NCI-H1092 (cell line): ENCODE data around the gene CACNA2D1.
"Not testable (repeated sequence)": the region's sequence is repeated elsewhere in the genome, so short reads cannot be mapped to it uniquely, and the experiment has no call there.

ENCODE experiments used
- DNase-seq: peaks from one replicate; lab custom pipeline; 2025; lab: John Stamatoyannopoulos, UW

Gene CACNA2D1

DNA sequence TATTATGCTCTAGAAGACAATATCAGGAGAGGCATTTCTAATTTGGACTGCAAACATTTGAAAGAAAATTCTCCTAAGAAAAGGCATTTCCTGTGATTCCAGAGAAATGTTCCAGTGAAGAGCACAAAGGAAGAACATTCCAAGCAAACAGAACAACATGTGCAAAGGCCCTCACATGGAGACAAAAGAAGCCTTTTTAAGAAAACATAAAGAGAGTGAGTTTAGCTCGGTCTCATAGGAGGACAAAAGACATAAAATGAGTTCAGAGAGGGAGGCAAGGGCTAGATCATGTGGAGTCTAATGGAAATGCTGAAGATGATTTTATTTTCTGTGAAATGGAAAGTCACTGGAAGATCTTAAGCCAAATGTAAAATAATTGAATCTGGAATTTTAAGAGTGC, 404.0 kb downstream of the CACNA2D1 start:
- DNase-seq: no peak

DNA sequence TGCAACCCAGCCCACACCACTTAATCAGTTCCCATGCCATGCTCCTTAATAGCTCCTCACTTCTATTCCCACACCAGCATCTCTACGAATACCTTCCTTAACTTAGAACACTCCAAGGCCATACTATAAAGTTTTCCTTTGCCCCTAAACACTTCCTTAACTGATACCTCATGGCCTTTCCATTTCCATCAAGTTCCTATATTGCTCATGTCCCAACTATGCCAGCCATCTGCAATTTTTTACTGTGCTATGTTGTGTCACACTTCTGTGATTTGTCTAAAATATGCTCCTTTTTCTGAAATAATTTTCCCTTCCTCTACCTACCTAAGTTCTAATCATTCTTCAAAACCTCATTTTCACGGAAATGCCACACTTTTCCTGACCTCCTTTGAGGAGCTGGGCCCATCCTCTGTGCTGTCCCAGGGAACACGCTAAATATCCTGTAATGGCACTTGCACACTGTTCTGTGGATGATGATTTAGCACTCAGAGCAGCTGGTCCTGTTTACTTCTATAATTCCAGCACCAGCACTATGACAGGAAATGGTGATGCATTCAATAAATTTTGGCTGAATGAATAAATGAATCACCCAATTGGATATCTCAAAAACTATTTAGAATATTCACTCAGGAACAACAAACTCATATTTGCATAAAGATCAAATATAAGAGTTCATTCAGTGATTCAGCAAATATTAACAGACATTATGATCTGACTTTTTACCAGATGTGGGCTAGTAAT, 407.3 kb downstream of the CACNA2D1 start:
- DNase-seq: no peak

DNA sequence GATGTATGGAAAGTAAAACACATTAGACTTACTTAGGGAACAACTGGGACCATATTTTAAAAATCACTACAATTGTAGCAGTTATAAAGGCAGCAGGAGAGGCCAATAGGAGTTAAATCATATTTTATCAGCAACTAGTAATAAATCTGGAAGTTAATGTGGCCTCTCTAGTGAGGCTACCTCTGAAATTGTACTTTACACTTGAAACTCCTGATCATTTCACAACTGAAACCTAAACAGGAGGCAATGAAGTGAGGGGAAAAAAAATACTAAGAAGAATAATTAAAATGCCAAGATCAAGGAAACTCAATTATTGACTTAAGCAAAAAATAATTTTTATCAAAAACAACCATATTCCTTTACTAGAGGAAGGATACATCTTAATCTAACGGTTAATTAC, 408.1 kb downstream of the CACNA2D1 start:
- DNase-seq: no peak

DNA sequence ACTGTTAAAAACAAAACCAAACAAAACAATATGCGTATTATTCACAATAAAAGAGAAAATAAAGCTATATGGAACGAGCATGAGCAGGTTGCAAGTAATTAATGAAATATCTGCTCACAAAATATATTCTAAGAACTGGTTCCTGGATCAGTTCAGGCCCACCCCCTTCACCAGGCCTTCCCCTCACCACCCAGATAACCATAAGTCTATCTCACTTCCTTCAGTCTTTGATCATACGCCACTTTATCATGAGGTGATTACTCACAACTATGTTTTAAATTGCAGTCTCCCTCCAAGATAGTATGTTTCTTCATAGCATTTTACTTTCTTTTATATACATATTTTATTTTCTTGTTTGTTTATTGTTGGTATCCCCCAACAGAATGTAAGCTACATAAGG, 410.7 kb downstream of the CACNA2D1 start:
- no peak for DNase-seq

DNA sequence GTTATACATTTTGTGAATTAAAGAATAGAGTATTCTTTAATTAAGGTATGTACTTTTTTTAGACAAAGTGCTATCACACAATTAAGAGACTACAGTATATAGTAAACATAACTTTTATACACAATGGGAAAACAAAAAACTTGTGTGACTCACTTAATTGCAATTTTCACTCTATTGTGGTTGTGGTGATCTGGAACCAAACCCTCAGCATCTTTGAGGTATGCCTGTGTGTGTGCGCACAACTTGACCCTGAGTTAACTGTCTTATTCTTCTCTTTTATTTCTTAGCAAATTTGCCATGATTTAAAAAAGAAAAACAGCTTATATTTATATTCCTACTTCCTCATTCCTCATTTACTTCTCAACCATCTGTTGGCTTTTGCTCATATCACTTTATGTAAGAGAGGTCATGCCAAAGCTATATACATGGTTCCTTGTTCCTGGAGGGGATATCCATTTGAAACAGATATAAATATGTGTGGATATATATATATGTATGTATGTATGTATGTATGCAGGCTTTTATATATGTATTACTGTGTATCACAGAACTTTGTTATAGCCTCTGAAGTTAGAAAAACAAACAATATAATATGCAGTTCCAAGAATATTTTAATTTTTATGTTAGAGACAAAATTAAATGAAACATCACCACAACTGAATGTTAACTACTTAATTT, 414.2 kb downstream of the CACNA2D1 start:
- DNase-seq: no peak

DNA sequence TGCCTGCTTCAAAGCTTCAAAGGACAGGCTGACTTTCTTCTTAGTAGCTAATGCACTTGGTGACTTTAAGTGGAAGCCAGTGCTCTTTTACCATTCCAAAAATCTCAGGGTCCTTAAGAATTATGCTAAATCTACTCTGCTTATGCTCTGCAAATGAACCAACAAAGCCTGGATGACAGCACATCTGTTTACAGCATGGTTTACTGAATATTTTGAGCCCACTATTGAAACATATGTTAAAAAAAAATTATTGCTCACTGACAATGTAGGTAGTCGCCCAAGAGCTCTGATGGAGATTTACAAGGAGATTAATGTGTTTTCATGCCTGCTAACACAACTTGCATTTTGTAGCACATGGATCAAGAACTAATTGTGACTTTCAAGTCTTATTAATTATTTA, 415.5 kb downstream of the CACNA2D1 start:
- no peak for DNase-seq

DNA sequence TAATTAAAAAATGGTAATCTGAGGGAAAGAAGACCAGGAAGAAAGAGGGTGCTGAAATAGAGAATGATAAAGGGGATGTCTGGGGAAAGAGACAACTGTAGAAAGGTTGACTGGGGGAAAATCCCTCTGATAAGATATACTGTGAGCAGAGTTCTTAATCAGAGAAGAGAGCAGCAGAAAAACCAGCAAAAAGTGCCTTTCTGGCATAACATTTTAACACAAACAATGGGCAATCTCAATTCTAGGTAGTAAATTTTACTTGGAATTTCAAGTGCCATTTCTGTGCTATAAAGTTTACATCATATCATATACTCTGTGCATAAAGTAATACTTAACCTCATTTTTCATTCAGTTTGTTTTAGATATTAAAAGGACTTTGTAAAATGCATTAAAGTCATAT, 421.9 kb downstream of the CACNA2D1 start:
- no peak for DNase-seq

DNA sequence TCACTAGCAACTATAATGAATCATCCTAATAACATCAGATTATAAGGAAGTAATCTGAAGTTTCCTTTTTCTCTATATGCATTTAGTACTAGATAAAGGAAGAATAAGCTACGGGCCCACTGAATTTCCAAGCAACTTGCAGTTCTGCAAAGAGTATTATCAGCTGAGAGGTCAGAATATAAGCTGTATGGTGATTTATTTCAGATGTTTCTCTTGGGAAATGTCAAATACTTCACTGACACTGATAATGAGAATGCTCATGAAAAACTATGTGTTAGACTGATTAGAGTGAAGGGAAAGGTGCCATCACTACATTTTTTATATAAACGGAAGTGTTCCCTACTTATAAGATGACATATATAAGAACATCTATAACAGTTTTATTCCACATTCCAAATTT, 422.5 kb downstream of the CACNA2D1 start:
- DNase-seq: no peak

DNA sequence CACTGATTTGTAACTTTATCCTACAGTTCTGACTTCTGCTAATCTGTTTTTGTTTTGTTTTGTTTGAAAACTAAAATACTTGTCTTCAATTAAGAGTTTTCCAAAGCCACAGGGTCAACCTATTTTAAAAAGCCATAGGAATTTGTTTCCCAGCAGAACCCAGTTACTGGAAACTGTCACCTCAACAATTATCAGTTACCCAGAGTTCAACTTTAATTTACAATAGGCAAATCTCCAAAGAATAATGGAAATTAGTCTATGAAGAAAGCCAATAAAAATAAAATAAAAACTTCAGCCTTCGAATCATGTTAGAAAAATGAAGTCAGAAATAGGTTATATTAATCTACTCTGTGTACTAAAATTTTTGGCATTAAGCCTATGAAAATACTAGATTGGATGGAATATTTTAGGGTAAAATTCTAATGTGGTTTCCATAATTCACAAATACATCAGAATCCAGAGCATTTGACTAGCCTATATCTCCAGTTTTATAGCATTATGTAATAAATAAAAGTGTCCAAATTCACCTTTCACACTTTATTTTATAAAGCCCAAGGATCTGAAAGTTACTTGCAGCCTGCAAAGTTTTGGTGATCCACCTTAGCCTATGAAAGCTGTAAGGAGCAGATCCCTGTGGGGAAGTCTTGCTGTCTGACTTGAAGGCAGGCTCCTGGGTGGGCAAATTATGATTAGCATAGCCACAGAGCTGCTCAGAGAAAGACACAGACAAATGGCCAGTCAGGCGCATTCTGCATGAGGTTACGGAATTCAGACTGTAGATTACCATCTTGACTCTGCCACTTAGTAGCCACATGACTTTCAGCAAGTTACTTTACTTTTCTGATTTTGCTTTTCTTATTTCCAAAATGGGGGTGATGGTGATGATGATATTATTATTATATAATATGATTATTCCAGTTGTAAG, 423.8 kb downstream of the CACNA2D1 start:
- DNase-seq: no peak

DNA sequence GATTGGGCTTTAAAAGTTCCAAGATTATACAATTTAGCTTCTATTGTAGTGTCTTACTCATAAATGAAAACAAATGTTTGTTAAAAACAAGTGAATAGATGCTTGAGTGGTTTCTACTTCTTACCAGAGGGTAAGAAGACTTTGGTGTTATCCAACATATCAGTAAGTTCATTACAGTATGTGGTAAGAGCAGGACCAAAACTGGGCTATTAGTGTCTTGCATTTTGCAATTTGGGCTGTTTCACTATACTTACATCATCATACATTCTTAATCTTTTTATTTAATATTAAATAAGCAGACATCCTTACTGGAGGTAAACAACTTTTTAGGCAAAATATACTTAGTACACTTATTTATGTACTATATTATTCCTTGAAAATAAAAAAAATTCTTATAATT, 425.4 kb downstream of the CACNA2D1 start:
- DNase-seq: no peak

DNA sequence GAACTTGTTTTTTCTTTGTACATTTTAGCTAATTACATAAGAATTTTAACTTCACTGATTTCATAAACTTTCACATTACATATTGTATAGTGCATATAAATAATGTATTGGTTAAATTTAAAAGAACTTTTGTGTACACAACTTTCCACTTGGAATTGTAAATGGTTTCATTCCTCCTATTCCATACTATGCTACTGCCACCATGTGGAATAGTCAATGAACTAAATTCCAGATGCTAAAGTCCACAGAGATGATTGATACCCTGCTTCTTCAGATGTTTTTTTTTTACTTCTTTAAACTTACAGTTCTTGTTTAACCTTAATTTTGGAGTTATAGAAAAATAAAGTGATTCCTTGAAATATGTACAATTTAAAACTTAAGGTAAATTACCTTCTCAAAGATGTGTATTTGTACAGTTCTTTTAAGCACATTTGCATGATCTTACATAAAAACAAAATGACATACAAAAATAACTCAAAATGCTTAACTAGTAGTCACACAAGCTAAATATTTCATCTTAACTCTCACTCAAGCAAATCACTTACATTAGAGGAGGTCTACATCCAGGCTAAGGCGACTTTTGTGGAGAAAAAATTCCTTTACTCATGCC, 426.1 kb downstream of the CACNA2D1 start:
- DNase-seq: no peak

DNA sequence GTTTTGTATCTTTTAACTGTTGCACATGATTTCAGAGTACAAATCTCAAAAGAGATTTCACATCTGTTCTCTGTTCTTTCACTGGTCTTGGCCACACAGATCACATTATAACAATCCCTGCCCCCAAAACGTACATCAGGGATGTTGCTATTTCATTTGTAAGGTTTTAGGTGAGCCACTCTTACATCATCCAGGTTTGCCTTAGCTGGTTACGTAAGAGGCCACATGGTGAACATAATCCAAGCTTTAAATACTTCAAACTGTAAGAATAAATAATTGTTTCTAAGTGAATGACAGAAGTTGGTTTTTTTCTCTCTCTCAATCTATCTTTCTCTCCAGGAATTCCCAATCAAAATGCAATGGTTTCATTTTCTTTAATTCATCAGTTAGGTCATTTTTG, 427.8 kb downstream of the CACNA2D1 start:
- DNase-seq: no peak

DNA sequence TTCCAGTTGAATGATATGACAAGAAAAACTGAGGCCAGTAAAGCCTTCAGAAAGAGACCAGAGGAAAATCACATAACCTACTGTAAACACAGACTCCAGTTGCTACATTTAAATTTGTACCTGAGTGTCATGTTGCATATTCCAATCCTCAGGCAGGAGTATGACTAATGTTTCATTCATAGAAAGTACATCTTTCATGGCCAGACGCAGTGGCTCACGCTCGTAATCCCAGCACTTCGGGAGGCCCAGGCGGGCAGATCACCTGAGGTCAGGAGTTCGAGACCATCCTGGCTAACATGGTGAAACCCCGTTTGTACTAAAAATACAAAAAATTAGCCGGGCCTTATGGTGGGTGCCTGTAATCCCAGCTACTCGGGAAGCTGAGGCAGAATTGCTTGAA, 429.0 kb downstream of the CACNA2D1 start:
- not testable (repeated sequence) for DNase-seq

DNA sequence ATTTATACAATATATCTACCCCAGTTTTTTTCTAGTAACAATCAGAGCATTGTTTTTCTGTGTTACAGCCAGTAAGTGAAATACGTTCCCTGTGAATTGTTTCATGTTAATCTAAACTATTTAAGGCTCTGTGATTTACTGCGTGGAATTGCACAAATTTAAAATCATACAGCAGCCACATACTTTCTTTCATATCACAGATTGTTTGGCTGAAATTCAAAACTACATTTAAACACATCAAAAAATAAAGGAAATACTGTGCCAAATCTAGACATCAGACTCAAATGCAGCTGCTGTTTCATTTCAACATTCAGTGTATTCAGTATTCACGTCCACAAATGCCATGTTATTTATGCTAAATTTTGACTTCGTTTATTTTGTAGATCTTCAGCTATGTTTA, 431.1 kb downstream of the CACNA2D1 start:
- DNase-seq: no peak

DNA sequence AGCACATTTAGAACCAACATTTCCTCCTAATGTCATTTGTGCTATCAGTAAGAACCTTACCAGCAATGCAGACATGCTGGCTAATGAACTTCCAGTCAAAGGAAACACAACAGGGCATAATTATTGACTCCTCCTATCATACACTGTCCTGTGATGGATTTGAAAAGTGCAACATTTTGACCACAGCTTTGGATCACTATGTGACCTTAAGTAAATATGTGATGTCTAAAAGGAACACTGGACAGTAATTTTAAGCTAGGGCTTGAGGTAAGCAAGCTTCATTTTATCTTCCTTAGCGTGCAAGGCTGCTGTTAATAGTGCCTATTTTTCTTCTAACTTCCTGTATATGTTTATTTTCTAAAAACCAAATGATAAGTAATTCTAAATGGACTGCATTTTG, 433.2 kb downstream of the CACNA2D1 start:
- DNase-seq: no peak

DNA sequence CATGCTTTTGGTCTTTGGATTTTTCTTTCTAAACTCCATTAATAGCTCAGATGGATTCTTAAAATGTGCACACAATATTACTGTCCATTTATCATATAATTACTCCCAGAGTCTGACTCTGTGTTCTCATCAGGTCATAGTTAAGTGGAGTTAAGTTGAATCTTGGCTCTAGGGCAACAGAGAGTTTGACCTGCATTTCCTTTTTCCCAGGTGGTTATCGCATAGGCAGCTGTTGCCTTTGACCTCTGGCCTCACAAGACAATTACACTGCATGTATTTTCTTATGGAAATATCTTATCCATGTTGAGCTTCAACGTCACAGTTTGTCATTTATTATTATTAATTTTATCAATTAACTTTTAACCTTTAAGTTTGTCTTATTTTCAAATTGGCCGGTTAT, 436.3 kb downstream of the CACNA2D1 start:
- no peak for DNase-seq

DNA sequence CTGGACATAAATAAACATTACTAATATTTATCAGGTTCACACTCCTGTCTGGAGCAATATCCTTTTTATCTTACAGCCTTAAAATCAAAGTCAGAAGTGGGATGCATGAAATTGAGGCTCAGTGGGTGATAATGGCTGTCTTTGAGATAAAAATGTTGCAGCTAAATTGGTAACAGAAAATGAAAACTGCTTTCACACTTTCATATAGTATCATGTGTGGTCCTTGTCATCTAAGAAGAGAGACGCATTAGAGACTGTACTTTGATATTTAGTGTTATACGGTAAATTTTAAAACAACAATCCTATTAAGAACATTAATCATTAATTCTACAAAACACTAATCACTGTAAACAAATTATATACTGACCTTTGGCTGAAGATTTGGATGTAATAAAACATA, 438.5 kb downstream of the CACNA2D1 start:
- no peak for DNase-seq

DNA sequence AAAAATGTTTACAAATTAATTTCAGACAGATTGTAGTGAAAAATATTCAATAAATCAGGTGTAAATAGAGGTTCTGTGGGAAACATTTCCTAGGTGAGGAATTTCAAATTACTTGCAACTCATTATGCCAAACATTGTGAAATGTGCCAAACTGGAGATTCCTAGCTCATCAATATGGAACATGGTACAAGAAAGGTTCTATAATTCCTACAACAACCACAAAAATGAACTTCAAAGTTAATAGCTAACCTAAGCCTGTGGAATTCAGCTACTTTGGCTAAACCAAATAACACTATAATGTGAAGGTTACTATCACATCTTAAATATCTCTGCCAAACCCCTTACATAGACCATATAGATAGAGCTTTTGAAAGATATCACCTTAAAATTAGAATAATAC, 450.4 kb downstream of the CACNA2D1 start:
- DNase-seq: no peak

DNA sequence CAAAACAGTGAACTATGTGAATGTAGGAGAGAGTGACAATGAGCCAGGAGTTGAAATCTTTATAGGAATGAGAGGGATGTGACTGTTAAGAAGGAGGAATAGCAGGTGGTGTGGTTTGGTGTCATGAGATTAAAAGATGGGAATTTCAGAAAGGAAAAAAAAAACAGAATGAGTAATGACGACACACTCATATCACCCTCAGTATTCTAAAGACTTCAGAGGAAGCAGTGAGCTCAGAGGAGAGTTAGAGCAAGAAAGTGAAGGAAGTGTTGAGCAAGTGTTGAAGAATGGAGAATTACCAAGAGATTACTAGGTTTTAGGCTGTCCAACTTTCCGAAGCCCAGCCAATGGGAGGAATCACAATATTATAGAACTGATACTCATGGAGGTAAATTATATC, 453.2 kb downstream of the CACNA2D1 start:
- DNase-seq: no peak

DNA sequence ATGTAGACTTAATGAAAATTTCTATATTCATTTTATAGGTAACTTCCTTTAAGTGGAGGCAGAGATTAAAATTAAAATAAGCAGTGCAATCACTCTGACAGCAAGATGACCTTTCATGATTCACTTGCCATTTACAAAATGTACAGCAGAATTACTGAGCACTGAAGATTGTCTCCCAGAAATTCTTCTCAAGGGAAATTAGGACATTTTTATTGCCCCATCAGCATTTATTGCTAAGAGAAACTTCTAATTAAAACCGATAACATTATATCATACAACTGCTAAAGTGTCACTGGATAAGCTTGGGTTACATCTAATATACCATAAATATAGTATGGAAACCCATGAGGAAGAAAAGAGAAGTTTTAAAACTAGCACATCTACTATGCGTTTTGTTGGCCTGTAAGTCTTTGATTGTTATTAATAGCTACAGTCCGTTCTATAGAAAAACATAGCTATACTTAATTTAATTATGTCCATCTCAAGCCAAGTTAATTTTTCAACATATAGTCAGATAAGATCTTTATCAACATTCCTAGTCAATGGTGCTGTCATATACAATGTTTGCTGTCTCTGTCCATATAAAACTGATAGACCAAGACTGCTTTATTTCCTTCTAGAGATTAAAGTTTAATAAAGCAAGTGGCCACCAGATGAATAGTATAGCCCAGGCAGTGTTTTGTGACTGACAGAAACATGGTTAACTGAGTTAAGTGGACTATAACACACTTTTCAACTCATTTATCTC, 456.7 kb downstream of the CACNA2D1 start:
- no peak for DNase-seq

DNA sequence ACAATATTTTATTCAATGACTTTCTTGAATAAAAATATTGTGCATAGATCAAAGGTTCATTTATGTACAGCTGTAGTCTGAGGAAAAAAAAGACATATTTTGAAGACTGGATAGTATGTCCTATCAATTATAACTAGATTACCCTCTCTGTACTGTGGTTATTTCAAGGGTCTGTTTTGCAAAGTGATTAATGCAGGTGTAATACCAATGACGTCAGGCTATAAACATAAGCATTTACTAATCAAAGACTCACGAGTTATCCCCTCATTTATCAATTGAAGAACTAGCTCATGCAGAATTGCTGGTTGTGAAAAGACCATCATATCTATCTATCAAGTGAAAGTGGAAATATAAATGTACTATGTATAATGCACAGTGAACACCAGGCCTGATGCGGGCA, 460.2 kb downstream of the CACNA2D1 start:
- no peak for DNase-seq

DNA sequence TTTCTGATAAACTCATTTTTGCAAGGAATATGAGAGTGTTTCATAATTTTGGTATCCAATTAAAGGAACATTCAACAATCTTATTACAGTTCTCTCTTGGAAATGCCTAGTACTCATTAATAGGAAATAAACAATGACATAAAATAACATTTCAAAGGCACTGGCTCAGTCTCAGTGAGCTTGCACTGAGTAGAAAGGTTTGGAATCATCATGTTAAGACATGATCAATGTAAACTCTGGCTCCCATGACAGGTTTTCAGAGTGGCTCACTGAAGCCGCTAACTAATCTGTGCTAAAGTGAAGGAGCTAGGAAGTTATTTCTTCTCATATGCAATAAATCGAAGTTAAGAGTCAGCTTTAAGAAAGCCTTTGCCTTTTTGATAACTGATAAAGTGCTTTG, 470.5 kb downstream of the CACNA2D1 start:
- no peak for DNase-seq
